ENCODE data around the gene ANAPC4. TPM values are rescaled to one million over a fixed set of nuclear protein-coding genes. Genes with fewer than 3 reads are reported as not detected.

The ANAPC4 gene
- polyA plus RNA-seq, 1 donor from 2014 or later = 78.1 TPM

DNA sequence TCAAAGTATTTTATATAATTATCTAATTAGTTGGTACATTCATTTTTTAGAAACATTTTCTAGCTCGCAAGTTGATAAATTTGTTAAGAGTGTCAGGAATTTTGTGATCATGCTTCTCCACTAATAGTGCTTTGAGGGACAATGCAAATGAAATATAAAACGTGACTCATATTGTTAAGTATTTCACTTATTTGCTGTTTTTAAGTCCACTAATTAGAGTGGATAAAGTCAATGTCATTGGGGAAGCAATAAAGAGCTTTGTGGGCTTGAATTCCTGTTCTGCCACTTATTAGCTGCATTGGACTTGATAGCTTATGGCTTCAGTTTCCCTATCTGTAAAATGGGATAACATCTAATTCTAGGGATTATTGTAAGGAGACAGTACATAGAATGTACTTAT, 26.5 kb upstream of the ANAPC4 start:
- H4K20me1 ChIP-seq (ENCODE audit: insufficient read depth) = no peaks in the 10 kb centered on the region
- H3K4me2 ChIP-seq (ENCODE audit: low read length) = no peak overlapping the region
- no peaks in the 10 kb centered on the region for H3K9me2 ChIP-seq (ENCODE audit: insufficient read depth, low read length)
- H3K4me3 ChIP-seq (ENCODE audit: low read length) = no peak overlapping the region
- H3F3A ChIP-seq (ENCODE audit: insufficient read depth, low read length, poor library complexity, severe bottlenecking) = no peaks in the 10 kb centered on the region
- H2AFZ ChIP-seq (ENCODE audit: low read depth, low read length) = no peak overlapping the region
- H3K9me3 ChIP-seq (ENCODE audit: low read length) = no peaks in the 10 kb centered on the region
- no peaks in the 10 kb centered on the region for H3K36me3 ChIP-seq (ENCODE audit: insufficient read depth, low read length)
- H3K27me3 ChIP-seq (ENCODE audit: insufficient read depth, low read depth, low read length) = no peaks in the 10 kb centered on the region
- H3K27ac ChIP-seq (ENCODE audit: low read length) = no peak overlapping the region
- TF ChIP-seq EP300 (conservative IDR thresholded peaks at IDR 0.05; ENCODE audit: poor library complexity, severe bottlenecking) = no peak
- no peak for TF ChIP-seq TAF1 (IDR thresholded peaks at IDR 0.05; ENCODE audit: low read depth)
- TF ChIP-seq MXI1 (conservative IDR thresholded peaks at IDR 0.05; ENCODE audit: poor library complexity, severe bottlenecking) = no peak
- no peak for TF ChIP-seq EZH2 (IDR thresholded peaks at IDR 0.05; ENCODE audit: borderline replicate concordance, insufficient read depth, low read length, poor library complexity, severe bottlenecking)
- TF ChIP-seq POLR2AphosphoS5 (IDR thresholded peaks at IDR 0.05) = no peak
- H3K79me2 ChIP-seq (replicated peaks; ENCODE audit: insufficient read depth, low read length) = no peaks in the 10 kb centered on the region
- H3K9ac ChIP-seq (ENCODE audit: low read length) = no peak overlapping the region

GRCh38 chr4:25351777-25352416, 25.2 kb upstream of the ANAPC4 start:
- no peak for TF ChIP-seq MXI1 (conservative IDR thresholded peaks at IDR 0.05; ENCODE audit: poor library complexity, severe bottlenecking)
- TF ChIP-seq SMC3 (conservative IDR thresholded peaks at IDR 0.05; ENCODE audit: poor library complexity) = no peak
- peak; percentile 44 for TF ChIP-seq EP300 (conservative IDR thresholded peaks at IDR 0.05; ENCODE audit: poor library complexity, severe bottlenecking)
- no peak for TF ChIP-seq CTCF (IDR thresholded peaks at IDR 0.05; ENCODE audit: poor library complexity, severe bottlenecking)
- Histone ChIP-seq H3K36me3 (ENCODE audit: insufficient read depth, low read length) (no peaks in the 10 kb centered on the region), H3K9ac (ENCODE audit: low read length) (no peak overlapping the region), H3F3A (ENCODE audit: insufficient read depth, low read length, poor library complexity, severe bottlenecking) (peaks cover 2% of the 10 kb centered on the region), H4K20me1 (ENCODE audit: insufficient read depth) (no peaks in the 10 kb centered on the region), H2AFZ (ENCODE audit: low read depth, low read length) (no peak overlapping the region), H3K9me2 (ENCODE audit: insufficient read depth, low read length) (no peaks in the 10 kb centered on the region), H3K9me3 (ENCODE audit: low read length) (no peaks in the 10 kb centered on the region), H3K27me3 (ENCODE audit: insufficient read depth, low read depth, low read length) (no peaks in the 10 kb centered on the region), H3K79me2 (replicated peaks; ENCODE audit: insufficient read depth, low read length) (no peaks in the 10 kb centered on the region), H3K4me3 (ENCODE audit: low read length) (no peak overlapping the region), H3K4me2 (ENCODE audit: low read length) (no peak overlapping the region), H3K27ac (ENCODE audit: low read length) (no peak overlapping the region)

GRCh38 chr4:25356068-25356467, 21.0 kb upstream of the ANAPC4 start:
- no peak overlapping the region for H2AFZ ChIP-seq (ENCODE audit: low read depth, low read length)
- peak overlapping the region; percentile 41 for H3K4me3 ChIP-seq (ENCODE audit: low read length)
- H3K9ac ChIP-seq (ENCODE audit: low read length) = no peak overlapping the region
- no peaks in the 10 kb centered on the region for H3K36me3 ChIP-seq (ENCODE audit: insufficient read depth, low read length)
- no peaks in the 10 kb centered on the region for H3K9me2 ChIP-seq (ENCODE audit: insufficient read depth, low read length)
- peaks cover 2% of the 10 kb centered on the region for H3F3A ChIP-seq (ENCODE audit: insufficient read depth, low read length, poor library complexity, severe bottlenecking)
- no peaks in the 10 kb centered on the region for H3K27me3 ChIP-seq (ENCODE audit: insufficient read depth, low read depth, low read length)
- no peaks in the 10 kb centered on the region for H3K79me2 ChIP-seq (replicated peaks; ENCODE audit: insufficient read depth, low read length)
- H3K9me3 ChIP-seq (ENCODE audit: low read length) = no peaks in the 10 kb centered on the region
- no peaks in the 10 kb centered on the region for H4K20me1 ChIP-seq (ENCODE audit: insufficient read depth)
- H3K4me2 ChIP-seq (ENCODE audit: low read length) = peak overlapping the region; percentile 25
- TF ChIP-seq EP300 (conservative IDR thresholded peaks at IDR 0.05; ENCODE audit: poor library complexity, severe bottlenecking) = peak; percentile 77
- TF ChIP-seq POLR2AphosphoS5 (IDR thresholded peaks at IDR 0.05) = peak; percentile 75
- no peak for TF ChIP-seq CTCF (IDR thresholded peaks at IDR 0.05; ENCODE audit: poor library complexity, severe bottlenecking)
- TF ChIP-seq, protein P1, sequence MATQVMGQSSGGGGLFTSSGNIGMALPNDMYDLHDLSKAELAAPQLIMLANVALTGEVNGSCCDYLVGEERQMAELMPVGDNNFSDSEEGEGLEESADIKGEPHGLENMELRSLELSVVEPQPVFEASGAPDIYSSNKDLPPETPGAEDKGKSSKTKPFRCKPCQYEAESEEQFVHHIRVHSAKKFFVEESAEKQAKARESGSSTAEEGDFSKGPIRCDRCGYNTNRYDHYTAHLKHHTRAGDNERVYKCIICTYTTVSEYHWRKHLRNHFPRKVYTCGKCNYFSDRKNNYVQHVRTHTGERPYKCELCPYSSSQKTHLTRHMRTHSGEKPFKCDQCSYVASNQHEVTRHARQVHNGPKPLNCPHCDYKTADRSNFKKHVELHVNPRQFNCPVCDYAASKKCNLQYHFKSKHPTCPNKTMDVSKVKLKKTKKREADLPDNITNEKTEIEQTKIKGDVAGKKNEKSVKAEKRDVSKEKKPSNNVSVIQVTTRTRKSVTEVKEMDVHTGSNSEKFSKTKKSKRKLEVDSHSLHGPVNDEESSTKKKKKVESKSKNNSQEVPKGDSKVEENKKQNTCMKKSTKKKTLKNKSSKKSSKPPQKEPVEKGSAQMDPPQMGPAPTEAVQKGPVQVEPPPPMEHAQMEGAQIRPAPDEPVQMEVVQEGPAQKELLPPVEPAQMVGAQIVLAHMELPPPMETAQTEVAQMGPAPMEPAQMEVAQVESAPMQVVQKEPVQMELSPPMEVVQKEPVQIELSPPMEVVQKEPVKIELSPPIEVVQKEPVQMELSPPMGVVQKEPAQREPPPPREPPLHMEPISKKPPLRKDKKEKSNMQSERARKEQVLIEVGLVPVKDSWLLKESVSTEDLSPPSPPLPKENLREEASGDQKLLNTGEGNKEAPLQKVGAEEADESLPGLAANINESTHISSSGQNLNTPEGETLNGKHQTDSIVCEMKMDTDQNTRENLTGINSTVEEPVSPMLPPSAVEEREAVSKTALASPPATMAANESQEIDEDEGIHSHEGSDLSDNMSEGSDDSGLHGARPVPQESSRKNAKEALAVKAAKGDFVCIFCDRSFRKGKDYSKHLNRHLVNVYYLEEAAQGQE (IDR thresholded peaks at IDR 0.05; ENCODE audit: borderline replicate concordance) = peak; percentile 73
- H3K27ac ChIP-seq (ENCODE audit: low read length) = peak overlapping the region; percentile 69

All from neural cell (in vitro differentiated cells).